Right cardiac atrium (tissue), 5 donors: ENCODE measurements around the gene XPO5. TPM values are rescaled to one million over a fixed set of nuclear protein-coding genes. Genes with fewer than 3 reads are reported as not detected.
"Not testable (repeated sequence)": the region's sequence is repeated elsewhere in the genome, so short reads cannot be mapped to it uniquely, and the experiment has no call there.

ENCODE experiments used
- ATAC-seq, 2 donors: fragments of 200-7000 bp; cut with Tn5 transposase; one replicate each; pipeline versions ENCODE4 v1.8.0 to v1.9.1; 2020; ENCODE audit warnings: moderate library complexity in 2 of 2, mild to moderate bottlenecking in 1 of 2
- DNase-seq, 3 donors: peaks; one replicate each; pipeline ENCODE4 v3.0.0-alpha.2; 2020
- H3K27ac ChIP-seq: one replicate; pipeline ENCODE4 v1.5.1; 2013; ENCODE audit warnings: mild to moderate bottlenecking, low read length, control low read depth, moderate library complexity
- H3K27me3 ChIP-seq: one replicate; pipeline ENCODE4 v1.6.1; 2013; ENCODE audit not compliant: control insufficient read depth, insufficient read depth
- H3K4me1 ChIP-seq: one replicate; pipeline ENCODE4 v1.6.1; 2013; ENCODE audit warnings: low read length; ENCODE audit not compliant: control insufficient read depth, insufficient read depth
- H3K4me3 ChIP-seq: one replicate; pipeline ENCODE4 v1.5.1; 2013; ENCODE audit warnings: low read length, control low read depth
- H3K9me3 ChIP-seq: one replicate; pipeline ENCODE4 v1.6.1; 2013; ENCODE audit warnings: low read length; ENCODE audit not compliant: control insufficient read depth
- WGBS: extraction: QIAGEN DNeasy Blood & Tissue Kit; methylation state at CpG from one replicate; pipeline ENCODE4 v1.1.7; 2013; 5-methylcytosine and 5-hydroxymethylcytosine counted together
- intact Hi-C, 4 donors: fragments of 100-400 bp; cut with DNase I; formaldehyde crosslinking; loops; one replicate each; pipeline versions ENCODE4 v1.11.0 to v1.14.0; 2022 to 2023
- polyA plus RNA-seq: library from polyadenylated mRNA; stranded (reverse); fragments of 200-250 nt; gene quantifications from one replicate; pipeline ENCODE4 v1.2.3, GENCODE V29; 2013
- total RNA-seq, 4 donors: library from RNA; stranded (reverse); fragmentation: NEBNext Ultra II Directional; extraction: Animal tissue kit (Norgen Biotek cat#: 25700); gene quantifications; one replicate each; pipeline ENCODE4 v1.2.1, GENCODE V29; 2021
- donor health status: healthy with polysubstance abuse.
- donor health status: DM: no; HTN: yes; CAD: no.
- donor health status: DM: no; HTN: no; CAD: no.
- donor health status: DM: no; HTN: yes; CAD: no; lungs with severe emphysema.
- donor health status: DM: yes; HTN: yes; CAD: no.

XPO5 gene
- total and polyA plus RNA-seq, 5 donors = 4.9 to 18.5 (median 12.5) TPM

- no peaks in the 10 kb centered on the region for H3K27me3 ChIP-seq
- H3K27ac ChIP-seq = no peak overlapping the region
- DNase-seq (no peak), ATAC-seq (no peak)
- WGBS = 94% methylated on average over 6 of the region's 6 CpGs
- intact Hi-C loops = no loop called here
- H3K9me3 ChIP-seq = no peaks in the 10 kb centered on the region
- no peak overlapping the region for H3K4me3 ChIP-seq
- no peaks in the 10 kb centered on the region for H3K4me1 ChIP-seq
Observed at GRCh38 chr6:43613721-43614395, 38.0 kb upstream of the XPO5 start.

GRCh38 chr6:43610431-43610830, 34.6 kb upstream of the XPO5 start:
- WGBS = 94% methylated on average over 5 of the region's 5 CpGs

GRCh38 chr6:43609402-43609801, 33.6 kb upstream of the XPO5 start:
- no peak overlapping the region for H3K27ac ChIP-seq
- DNase-seq (no peak), ATAC-seq (no peak)
- H3K4me3 ChIP-seq = no peak overlapping the region
- H3K4me1 ChIP-seq = no peaks in the 10 kb centered on the region
- intact Hi-C loops = no loop called here
- H3K27me3 ChIP-seq = no peaks in the 10 kb centered on the region
- 96% methylated on average over 1 of the region's 1 CpG for WGBS
- H3K9me3 ChIP-seq = no peaks in the 10 kb centered on the region

More at GRCh38 chr6:43610431-43610830, 34.6 kb upstream of the XPO5 start:
- intact Hi-C loops = no loop called here
- ATAC-seq = no peak
- H3K27ac ChIP-seq = no peak overlapping the region
- DNase-seq = no peak
- H3K9me3 ChIP-seq = no peaks in the 10 kb centered on the region
- no peak overlapping the region for H3K4me3 ChIP-seq
- no peaks in the 10 kb centered on the region for H3K4me1 ChIP-seq
- no peaks in the 10 kb centered on the region for H3K27me3 ChIP-seq

GRCh38 chr6:43608807-43609206, 33.0 kb upstream of the XPO5 start:
- 50% methylated on average over 1 of the region's 1 CpG for WGBS
- intact Hi-C loops = no loop called here
- no peak for DNase-seq
- Histone ChIP-seq H3K4me3 (no peak overlapping the region), H3K4me1 (no peaks in the 10 kb centered on the region), H3K9me3 (no peaks in the 10 kb centered on the region), H3K27ac (no peak overlapping the region), H3K27me3 (no peaks in the 10 kb centered on the region)
- ATAC-seq = no peak

GRCh38 chr6:43608310-43608763, 32.5 kb upstream of the XPO5 start:
- intact Hi-C loops = no loop called here
- H3K27ac ChIP-seq = no peak overlapping the region
- DNase-seq = peak in 2 of 3 donors; percentile 64 to 81
- H3K27me3 ChIP-seq = no peaks in the 10 kb centered on the region
- no peak overlapping the region for H3K4me3 ChIP-seq
- peak; percentile 43 to 80 for ATAC-seq
- no peaks in the 10 kb centered on the region for H3K9me3 ChIP-seq
- no peaks in the 10 kb centered on the region for H3K4me1 ChIP-seq
- 6% methylated on average over 5 of the region's 5 CpGs for WGBS

GRCh38 chr6:43606019-43606418, 30.2 kb upstream of the XPO5 start:
- Histone ChIP-seq H3K4me3 (no peak overlapping the region), H3K4me1 (no peaks in the 10 kb centered on the region), H3K27me3 (no peaks in the 10 kb centered on the region), H3K9me3 (no peaks in the 10 kb centered on the region), H3K27ac (no peak overlapping the region)
- WGBS = 84% methylated on average over 2 of the region's 2 CpGs
- DNase-seq = no peak
- intact Hi-C loops = no loop called here
- no peak for ATAC-seq

GRCh38 chr6:43604174-43604573, 28.3 kb upstream of the XPO5 start:
- no peak for DNase-seq
- no peak overlapping the region for H3K27ac ChIP-seq
- 95% methylated on average over 2 of the region's 2 CpGs for WGBS
- H3K27me3 ChIP-seq = no peaks in the 10 kb centered on the region
- no peak overlapping the region for H3K4me3 ChIP-seq
- no peaks in the 10 kb centered on the region for H3K9me3 ChIP-seq
- no peak for ATAC-seq
- intact Hi-C loops = no loop called here
- H3K4me1 ChIP-seq = no peaks in the 10 kb centered on the region

- ATAC-seq (no peak), DNase-seq (no peak)
- H3K4me3 ChIP-seq = no peak overlapping the region
- H3K27ac ChIP-seq = no peak overlapping the region
- H3K9me3 ChIP-seq = no peaks in the 10 kb centered on the region
- no peaks in the 10 kb centered on the region for H3K27me3 ChIP-seq
- WGBS = 97% methylated on average over 2 of the region's 2 CpGs
- no peaks in the 10 kb centered on the region for H3K4me1 ChIP-seq
- intact Hi-C loops = no loop called here
Observed at GRCh38 chr6:43600595-43600994, 24.8 kb upstream of the XPO5 start.

GRCh38 chr6:43593938-43594337, 18.1 kb upstream of the XPO5 start:
- no peak for ATAC-seq
- Histone ChIP-seq H3K4me1 (no peaks in the 10 kb centered on the region), H3K27me3 (no peaks in the 10 kb centered on the region), H3K27ac (no peak overlapping the region), H3K4me3 (no peak overlapping the region), H3K9me3 (no peaks in the 10 kb centered on the region)
- WGBS = 61% methylated on average over 1 of the region's 1 CpG
- no peak for DNase-seq
- intact Hi-C loops = no loop called here

- intact Hi-C loops, H3K27ac ChIP-seq, H3K4me1 ChIP-seq, DNase-seq, H3K4me3 ChIP-seq, H3K9me3 ChIP-seq, ATAC-seq, H3K27me3 ChIP-seq: not testable (repeated sequence)
- 96% methylated on average over 1 of the region's 1 CpG for WGBS
Observed at GRCh38 chr6:43589564-43589963, 13.7 kb upstream of the XPO5 start.

- DNase-seq (no peak), ATAC-seq (no peak)
- no peaks in the 10 kb centered on the region for H3K9me3 ChIP-seq
- intact Hi-C loops = no loop called here
- H3K4me3 ChIP-seq = no peak overlapping the region
- H3K27me3 ChIP-seq = no peaks in the 10 kb centered on the region
- H3K27ac ChIP-seq = no peak overlapping the region
- 97% methylated on average over 5 of the region's 5 CpGs for WGBS
- no peaks in the 10 kb centered on the region for H3K4me1 ChIP-seq
Observed at GRCh38 chr6:43588194-43588593, 12.4 kb upstream of the XPO5 start.
